Hepatocyte (in vitro differentiated cells): ENCODE measurements around the gene EFHC2. TPM values are rescaled to one million over a fixed set of nuclear protein-coding genes. Genes with fewer than 3 reads are reported as not detected.

Experiments
- DNase-seq: peaks from one replicate; pipeline ENCODE4 v3.0.0-alpha.2; 2016; ENCODE audit warnings: low spot score
- H2AFZ ChIP-seq: fragments of 200-600 bp; sonication (generic); 2 replicates; pipeline ENCODE4 v1.6.0; 2016; ENCODE audit warnings: antibody characterized with exemption, mild to moderate bottlenecking
- H3K27ac ChIP-seq: fragments of 200-600 bp; sonication (generic); 2 replicates; pipeline ENCODE4 v1.5.1; 2016; ENCODE audit warnings: mild to moderate bottlenecking
- H3K27me3 ChIP-seq: fragments of 200-600 bp; sonication (generic); 2 replicates; pipeline ENCODE4 v1.6.1; 2016
- H3K36me3 ChIP-seq: fragments of 200-600 bp; sonication (generic); replicated peaks from 2 replicates; pipeline ENCODE4 v1.5.1; 2016; ENCODE audit warnings: low read depth; ENCODE audit not compliant: insufficient read depth
- H3K4me1 ChIP-seq: fragments of 200-600 bp; sonication (generic); 2 replicates; pipeline ENCODE4 v1.5.1; 2016; ENCODE audit warnings: mild to moderate bottlenecking, moderate library complexity; ENCODE audit not compliant: insufficient read depth
- H3K4me2 ChIP-seq: fragments of 200-600 bp; sonication (generic); 2 replicates; pipeline ENCODE4 v1.6.0; 2016
- H3K4me3 ChIP-seq: fragments of 200-600 bp; sonication (generic); 2 replicates; pipeline ENCODE4 v1.5.1; 2016; ENCODE audit warnings: mild to moderate bottlenecking
- H3K79me2 ChIP-seq: fragments of 200-600 bp; sonication (generic); 2 replicates; pipeline ENCODE4 v1.6.0; 2017; ENCODE audit warnings: mild to moderate bottlenecking
- H3K9me2 ChIP-seq: fragments of 200-600 bp; sonication (generic); replicated peaks from 2 replicates; pipeline ENCODE4 v1.6.0; 2017; ENCODE audit warnings: mild to moderate bottlenecking; ENCODE audit not compliant: insufficient read depth
- H3K9me3 ChIP-seq: fragments of 200-600 bp; sonication (generic); 2 replicates; pipeline ENCODE4 v1.5.1; 2016; ENCODE audit warnings: low read depth, mild to moderate bottlenecking
- H4K20me1 ChIP-seq: fragments of 200-600 bp; sonication (generic); 2 replicates; pipeline ENCODE4 v1.6.0; 2016; ENCODE audit warnings: mild to moderate bottlenecking; ENCODE audit not compliant: insufficient read depth, poor library complexity, severe bottlenecking
- CTCF ChIP-seq: fragments of 200-600 bp; sonication (generic); IDR thresholded peaks from 2 replicates; pipeline ENCODE4 v1.5.1; 2016; ENCODE audit warnings: antibody characterized with exemption, mild to moderate bottlenecking; ENCODE audit not compliant: poor library complexity
- EZH2 ChIP-seq: fragments of 200-600 bp; sonication (generic); IDR thresholded peaks from 2 replicates; pipeline ENCODE4 v1.6.1; 2016; ENCODE audit warnings: antibody characterized with exemption, mild to moderate bottlenecking, borderline replicate concordance
- EZH2phosphoT487 ChIP-seq: fragments of 200-600 bp; sonication (generic); IDR thresholded peaks from one replicate; pipeline ENCODE4 v1.6.1; 2018; ENCODE audit warnings: antibody characterized with exemption, mild to moderate bottlenecking, low read depth, moderate library complexity; ENCODE audit not compliant: unreplicated experiment, severe bottlenecking
- WGBS: methylation state at CpG from one replicate; pipeline ENCODE4 v1.1.6; 2016; ENCODE audit warnings: low lambda C conversion rate; ENCODE audit errors: missing lambda C conversion rate; 5-methylcytosine and 5-hydroxymethylcytosine counted together
- polyA plus RNA-seq: library from polyadenylated mRNA; unstranded; fragments of >200 nt; fragmentation: Nextera tagmentation; extraction: Ambion mirVana; gene quantifications from 2 replicates; pipeline ENCODE4 v1.2.1, GENCODE V29; 2016
- total RNA-seq: library from RNA; depleted of rRNA; stranded (reverse); fragments of >200 nt; gene quantifications from 2 replicates; pipeline ENCODE4 v1.2.3, GENCODE V29; 2014

The EFHC2 gene
- total and polyA plus RNA-seq, 2 experiments from 2014 or later = 1.3 to 1.8 TPM

- Histone ChIP-seq H3K27ac (peak overlapping the region; percentile 73), H2AFZ (peak overlapping the region; percentile 58), H3K36me3 (no peaks in the 10 kb centered on the region), H3K27me3 (no peaks in the 10 kb centered on the region), H4K20me1 (no peaks in the 10 kb centered on the region), H3K4me2 (peak overlapping the region; percentile 80), H3K79me2 (no peaks in the 10 kb centered on the region), H3K4me3 (no peak overlapping the region), H3K9me2 (no peaks in the 10 kb centered on the region), H3K4me1 (no peaks in the 10 kb centered on the region), H3K9me3 (no peaks in the 10 kb centered on the region)
- 79% methylated on average over 16 of the region's 16 CpGs for WGBS
- DNase-seq = no peak
- no peak for TF ChIP-seq EZH2
- TF ChIP-seq CTCF = no peak
- no peak for TF ChIP-seq EZH2phosphoT487
These were observed 722 bp upstream of the EFHC2 start for GRCh38 chrX:44344194-44344593.

- Histone ChIP-seq H2AFZ (peak overlapping the region; percentile 52), H3K4me3 (no peak overlapping the region)
These were observed 606 bp downstream of the EFHC2 start for GRCh38 chrX:44342866-44343265.

GRCh38 chrX:44338361-44338760 is 5.1 kb downstream of the EFHC2 start:
- no peaks in the 10 kb centered on the region for H3K27me3 ChIP-seq

More at GRCh38 chrX:44342866-44343265, 606 bp downstream of the EFHC2 start:
- H3K36me3 ChIP-seq = no peaks in the 10 kb centered on the region
- TF ChIP-seq CTCF (no peak), EZH2phosphoT487 (no peak), EZH2 (no peak)
- no peak for DNase-seq
- H3K9me3 ChIP-seq = no peaks in the 10 kb centered on the region
- no peaks in the 10 kb centered on the region for H3K4me1 ChIP-seq
- H3K27ac ChIP-seq = peak overlapping the region; percentile 68
- no peaks in the 10 kb centered on the region for H3K27me3 ChIP-seq
- H3K9me2 ChIP-seq = no peaks in the 10 kb centered on the region
- no peaks in the 10 kb centered on the region for H4K20me1 ChIP-seq
- WGBS = 69% methylated on average over 2 of the region's 3 CpGs
- no peaks in the 10 kb centered on the region for H3K79me2 ChIP-seq
- peak overlapping the region; percentile 80 for H3K4me2 ChIP-seq

More at GRCh38 chrX:44338361-44338760, 5.1 kb downstream of the EFHC2 start:
- WGBS = 73% methylated on average over 5 of the region's 5 CpGs
- Histone ChIP-seq H2AFZ (no peak overlapping the region), H3K27ac (no peak overlapping the region), H3K36me3 (no peaks in the 10 kb centered on the region), H3K4me3 (no peak overlapping the region), H3K9me2 (no peaks in the 10 kb centered on the region), H3K4me2 (no peak overlapping the region), H3K79me2 (no peaks in the 10 kb centered on the region), H3K4me1 (no peaks in the 10 kb centered on the region), H4K20me1 (no peaks in the 10 kb centered on the region), H3K9me3 (no peaks in the 10 kb centered on the region)
- TF ChIP-seq EZH2phosphoT487 (no peak), CTCF (no peak), EZH2 (no peak)
- DNase-seq = no peak
